AG04450 (cell line): ENCODE results near the gene SEMA5A. TPM values are rescaled to one million over a fixed set of nuclear protein-coding genes. Genes with fewer than 3 reads are reported as not detected.

Source experiments
- CTCF ChIA-PET: fragments of 300-600, 350-600 bp; formaldehyde crosslinking; extraction: SDS; loops from one replicate; lab custom pipeline; 2022; ENCODE audit warnings: antibody characterized with exemption, inconsistent platforms; lab: Charles Lee
- POLR2A ChIA-PET: fragments of 350-600 bp; formaldehyde crosslinking; extraction: SDS; loops from one replicate; lab custom pipeline; 2021; ENCODE audit warnings: antibody characterized with exemption, inconsistent platforms; lab: Yijun Ruan, JAX
- DNase-seq: peaks from one replicate; pipeline ENCODE4 v3.0.0-alpha.2; 2011; ENCODE audit warnings: low read depth, low spot score
- H3K27ac ChIP-seq: one replicate; pipeline ENCODE4 v1.5.1; 2012; ENCODE audit warnings: low read depth, low read length, control low read depth
- H3K27me3 ChIP-seq: one replicate; pipeline ENCODE4 v1.6.0; 2012; ENCODE audit warnings: low read length; ENCODE audit not compliant: control insufficient read depth, insufficient read depth
- H3K4me3 ChIP-seq: 2 replicates; pipeline ENCODE4 v1.5.1; 2011; ENCODE audit warnings: mild to moderate bottlenecking, low read depth, low read length, control low read depth
- H3K9me3 ChIP-seq: 2 replicates; pipeline ENCODE4 v1.5.1; 2012; ENCODE audit warnings: low read length; ENCODE audit not compliant: control insufficient read depth, insufficient read depth
- polyA plus RNA-seq: library from polyadenylated mRNA; depleted of rRNA; stranded (reverse); fragments of >200 nt; gene quantifications from 2 replicates; pipeline ENCODE4 v1.2.3, GENCODE V29; 2011
- TF ChIP-seq, protein P1 (sequence below): IDR thresholded peaks from 2 replicates; pipeline ENCODE4 v1.5.1; 2011; ENCODE audit warnings: low read depth, low read length, control low read depth, inconsistent platforms

The SEMA5A gene
- polyA plus RNA-seq, 1 experiment, result 31.8 TPM

GRCh38 chr5:9025942-9026341 lies 519.9 kb downstream of the SEMA5A start:
- Histone ChIP-seq H3K9me3 (peaks cover 23% of the 10 kb centered on the region; the same call in 1 of the 2 replicates), H3K27ac (no peak overlapping the region), H3K4me3 (no peak overlapping the region), H3K27me3 (no peaks in the 10 kb centered on the region)
- ChIA-PET CTCF (no interaction called here), POLR2A (no interaction called here)
- DNase-seq, result no peak
- TF ChIP-seq, protein P1, sequence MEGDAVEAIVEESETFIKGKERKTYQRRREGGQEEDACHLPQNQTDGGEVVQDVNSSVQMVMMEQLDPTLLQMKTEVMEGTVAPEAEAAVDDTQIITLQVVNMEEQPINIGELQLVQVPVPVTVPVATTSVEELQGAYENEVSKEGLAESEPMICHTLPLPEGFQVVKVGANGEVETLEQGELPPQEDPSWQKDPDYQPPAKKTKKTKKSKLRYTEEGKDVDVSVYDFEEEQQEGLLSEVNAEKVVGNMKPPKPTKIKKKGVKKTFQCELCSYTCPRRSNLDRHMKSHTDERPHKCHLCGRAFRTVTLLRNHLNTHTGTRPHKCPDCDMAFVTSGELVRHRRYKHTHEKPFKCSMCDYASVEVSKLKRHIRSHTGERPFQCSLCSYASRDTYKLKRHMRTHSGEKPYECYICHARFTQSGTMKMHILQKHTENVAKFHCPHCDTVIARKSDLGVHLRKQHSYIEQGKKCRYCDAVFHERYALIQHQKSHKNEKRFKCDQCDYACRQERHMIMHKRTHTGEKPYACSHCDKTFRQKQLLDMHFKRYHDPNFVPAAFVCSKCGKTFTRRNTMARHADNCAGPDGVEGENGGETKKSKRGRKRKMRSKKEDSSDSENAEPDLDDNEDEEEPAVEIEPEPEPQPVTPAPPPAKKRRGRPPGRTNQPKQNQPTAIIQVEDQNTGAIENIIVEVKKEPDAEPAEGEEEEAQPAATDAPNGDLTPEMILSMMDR, result no peak

- no peak overlapping the region for H3K4me3 ChIP-seq
- POLR2A ChIA-PET, result interaction anchor here (0.6 kb wide), 1 partner anchor 39 kb away, joined by 3 read pairs; no protein-coding TSS in a partner anchor
- TF ChIP-seq, protein P1, result no peak
- no peak for DNase-seq
- peaks cover 12% of the 10 kb centered on the region; the same call in 1 of the 2 replicates for H3K9me3 ChIP-seq
- no peaks in the 10 kb centered on the region for H3K27me3 ChIP-seq
- H3K27ac ChIP-seq, result no peak overlapping the region
- CTCF ChIA-PET, result no interaction called here
Measured at GRCh38 chr5:9020996-9021395, 524.9 kb downstream of the SEMA5A start.

DNA sequence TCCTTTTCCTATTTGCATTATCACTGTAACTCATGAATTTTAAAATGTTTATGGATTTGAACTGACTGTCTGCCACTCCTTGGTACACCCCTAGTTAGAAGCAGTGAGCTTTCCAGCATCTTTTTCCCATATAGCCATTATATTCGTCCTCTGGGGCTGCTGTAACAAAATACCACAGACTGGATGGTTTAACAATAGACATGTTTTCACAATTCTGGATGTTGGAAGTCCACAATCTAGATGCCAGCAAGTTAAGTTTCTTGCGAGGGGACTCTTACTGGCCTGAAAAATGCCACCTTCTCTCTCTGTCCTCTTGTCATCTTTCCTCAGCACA lies 530.0 kb downstream of the SEMA5A start:
- no peaks in the 10 kb centered on the region for H3K9me3 ChIP-seq
- H3K4me3 ChIP-seq, result no peak overlapping the region
- no peak overlapping the region for H3K27ac ChIP-seq
- CTCF ChIA-PET, result interaction anchor here (1.0 kb wide), 1 partner anchor 140 kb away, joined by 3 read pairs; no protein-coding TSS in a partner anchor
- DNase-seq, result no peak
- TF ChIP-seq, protein P1, result no peak
- POLR2A ChIA-PET, result interaction anchor here (0.7 kb wide), 1 partner anchor 31 kb away, joined by 4 read pairs; no protein-coding TSS in a partner anchor
- no peaks in the 10 kb centered on the region for H3K27me3 ChIP-seq

GRCh38 chr5:9015260-9015936 lies 530.5 kb downstream of the SEMA5A start:
- ChIA-PET POLR2A (interaction anchor here (0.7 to 1.6 kb wide), 2 partner anchors 32 to 186 kb away, joined by 4 read pairs; no protein-coding TSS in a partner anchor), CTCF (interaction anchor here (1.0 kb wide), 1 partner anchor 140 kb away, joined by 3 read pairs; no protein-coding TSS in a partner anchor)
- no peak for DNase-seq
- Histone ChIP-seq H3K4me3 (no peak overlapping the region), H3K27me3 (no peaks in the 10 kb centered on the region), H3K9me3 (no peaks in the 10 kb centered on the region), H3K27ac (no peak overlapping the region)
- TF ChIP-seq, protein P1, result no peak

- H3K27me3 ChIP-seq, result no peaks in the 10 kb centered on the region
- ChIA-PET CTCF (interaction anchor here (0.7 kb wide), 1 partner anchor 261 kb away, joined by 3 read pairs; no protein-coding TSS in a partner anchor), POLR2A (no interaction called here)
- H3K4me3 ChIP-seq, result no peak overlapping the region
- H3K9me3 ChIP-seq, result no peaks in the 10 kb centered on the region
- H3K27ac ChIP-seq, result no peak overlapping the region
- DNase-seq, result no peak
- TF ChIP-seq, protein P1, result no peak
Measured at GRCh38 chr5:9013147-9013546, 532.7 kb downstream of the SEMA5A start.
